ENCODE measurements around the gene NAA16. TPM values are rescaled to one million over a fixed set of nuclear protein-coding genes. Genes with fewer than 3 reads are reported as not detected.

Gene NAA16
- total RNA-seq, 1 donor from 2014 or later: 48.4 TPM

DNA sequence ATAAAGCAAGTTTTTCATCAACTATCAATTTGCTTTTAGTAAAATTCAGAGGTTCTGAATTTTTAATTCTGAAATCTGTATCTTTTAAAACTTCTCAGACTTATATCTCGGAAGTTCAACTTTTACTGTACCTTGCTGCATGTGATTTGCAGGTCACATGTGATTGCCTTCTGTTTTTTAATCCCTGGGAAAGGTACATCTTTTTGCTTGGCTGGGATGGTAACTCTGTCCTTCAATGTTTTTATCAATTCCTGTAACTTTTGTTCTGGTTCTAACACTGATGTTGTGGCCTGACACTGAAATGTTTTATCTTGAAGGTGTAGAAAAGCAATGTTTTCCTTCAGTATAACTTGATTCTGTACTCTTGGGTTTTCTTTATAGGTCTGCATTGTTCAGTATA is 16.2 kb upstream of the NAA16 start:
- Mint-ChIP-seq H3K4me3 (ENCODE audit: low read depth) (no peak overlapping the region), H3K4me1 (ENCODE audit: low read depth) (no peaks in the 10 kb centered on the region), H3K36me3 (ENCODE audit: insufficient read depth) (peaks cover 1% of the 10 kb centered on the region), H3K27ac (no peak overlapping the region), H3K27me3 (no peaks in the 10 kb centered on the region), H3K9me3 (ENCODE audit: low read depth) (peaks cover 2% of the 10 kb centered on the region)
- DNase-seq (ENCODE audit: low spot score, unreplicated experiment): no peak
- TF ChIP-seq CTCF (IDR thresholded peaks at IDR 0.05; ENCODE audit: unreplicated experiment): no peak

- peaks cover 1% of the 10 kb centered on the region for H3K36me3 Mint-ChIP-seq (ENCODE audit: insufficient read depth)
- no peak overlapping the region for H3K4me3 Mint-ChIP-seq (ENCODE audit: low read depth)
Measured at GRCh38 chr13:41295973-41296372, 15.1 kb upstream of the NAA16 start.

DNA sequence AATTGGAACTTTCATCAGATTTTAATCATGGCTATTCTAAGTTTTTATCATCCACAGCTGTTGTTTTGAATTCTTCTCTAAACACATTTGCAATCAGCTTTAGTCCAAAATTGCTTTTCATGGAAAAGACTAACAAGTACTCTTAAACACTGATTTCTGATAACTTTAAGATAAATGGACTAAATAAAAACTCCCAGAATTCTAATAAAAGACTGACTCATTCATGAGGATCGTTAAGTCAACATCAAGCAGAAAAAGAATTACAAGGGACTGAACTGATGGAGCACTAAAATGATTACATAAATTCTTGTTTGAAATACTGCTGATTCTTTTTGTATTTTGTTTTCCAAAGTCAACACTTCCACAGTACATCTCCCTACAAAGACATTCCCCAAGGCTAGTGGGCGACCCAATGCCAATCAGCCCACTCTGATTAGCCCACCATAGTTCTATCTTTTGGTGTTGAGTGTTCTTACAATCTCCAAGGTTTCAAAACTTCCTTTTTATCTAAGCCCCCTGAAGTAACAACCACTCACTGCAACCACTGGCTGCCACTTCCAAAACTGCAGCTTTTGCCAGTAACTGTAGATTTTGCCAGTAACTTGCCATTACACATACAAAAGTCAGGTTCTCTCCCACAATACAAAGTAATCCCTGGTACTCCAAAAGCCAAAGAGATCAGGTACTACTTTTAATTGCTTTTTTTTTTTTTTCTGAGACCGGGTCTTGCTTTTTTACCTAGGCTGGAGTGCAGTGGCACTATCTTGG is 14.0 kb upstream of the NAA16 start:
- Mint-ChIP-seq H3K4me3 (ENCODE audit: low read depth) (no peak overlapping the region), H3K36me3 (ENCODE audit: insufficient read depth) (no peaks in the 10 kb centered on the region), H3K9me3 (ENCODE audit: low read depth) (peaks cover 2% of the 10 kb centered on the region), H3K4me1 (ENCODE audit: low read depth) (no peaks in the 10 kb centered on the region), H3K27me3 (no peaks in the 10 kb centered on the region), H3K27ac (no peak overlapping the region)
- DNase-seq (ENCODE audit: low spot score, unreplicated experiment): no peak
- TF ChIP-seq CTCF (IDR thresholded peaks at IDR 0.05; ENCODE audit: unreplicated experiment): no peak

More at GRCh38 chr13:41295973-41296372, 15.1 kb upstream of the NAA16 start:
- no peak overlapping the region for H3K27ac Mint-ChIP-seq
- TF ChIP-seq CTCF (IDR thresholded peaks at IDR 0.05; ENCODE audit: unreplicated experiment): no peak
- no peaks in the 10 kb centered on the region for H3K27me3 Mint-ChIP-seq
- H3K4me1 Mint-ChIP-seq (ENCODE audit: low read depth): no peaks in the 10 kb centered on the region
- DNase-seq (ENCODE audit: low spot score, unreplicated experiment): no peak
- H3K9me3 Mint-ChIP-seq (ENCODE audit: low read depth): peaks cover 2% of the 10 kb centered on the region

DNA sequence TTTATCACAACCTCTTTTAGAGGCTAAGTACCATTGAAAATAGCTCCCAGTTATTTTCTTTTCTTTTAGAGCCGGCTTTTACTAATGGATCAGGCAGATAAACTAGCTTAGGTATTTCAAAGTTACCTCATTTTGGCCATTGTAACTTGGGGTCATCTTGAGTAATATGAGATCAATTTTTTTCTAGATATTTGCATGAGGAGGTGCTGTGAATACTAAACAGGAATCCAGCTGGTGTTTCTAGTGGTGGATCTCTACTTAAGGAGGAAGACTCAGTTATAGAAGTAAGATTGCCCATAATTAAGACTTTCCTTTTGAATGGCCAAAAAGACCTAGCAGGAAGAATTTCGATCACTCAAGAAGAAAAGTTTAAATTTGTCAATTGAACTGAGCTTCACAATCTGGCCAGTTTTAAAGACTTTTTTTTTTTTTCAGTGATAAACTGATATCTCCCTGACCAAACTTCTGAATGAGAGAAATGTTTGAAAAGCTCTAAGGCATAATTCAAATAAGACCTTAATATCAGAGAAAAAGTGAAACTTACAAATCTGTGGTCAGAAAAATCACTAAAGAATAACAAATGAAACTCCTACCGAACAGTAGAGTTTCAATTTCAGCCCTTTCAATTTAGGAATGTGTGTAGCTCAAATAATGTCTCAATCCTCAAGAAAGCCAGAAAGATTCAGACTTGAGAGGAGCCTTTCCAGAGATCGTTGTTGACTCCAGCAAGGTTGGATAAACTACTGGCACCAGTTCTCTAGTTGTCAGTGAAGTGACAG is 11.6 kb upstream of the NAA16 start:
- Mint-ChIP-seq H3K4me1 (ENCODE audit: low read depth) (no peaks in the 10 kb centered on the region), H3K9me3 (ENCODE audit: low read depth) (peaks cover 2% of the 10 kb centered on the region), H3K27me3 (no peaks in the 10 kb centered on the region), H3K27ac (no peak overlapping the region), H3K36me3 (ENCODE audit: insufficient read depth) (no peaks in the 10 kb centered on the region), H3K4me3 (ENCODE audit: low read depth) (no peak overlapping the region)
- no peak for TF ChIP-seq CTCF (IDR thresholded peaks at IDR 0.05; ENCODE audit: unreplicated experiment)
- no peak for DNase-seq (ENCODE audit: low spot score, unreplicated experiment)

DNA sequence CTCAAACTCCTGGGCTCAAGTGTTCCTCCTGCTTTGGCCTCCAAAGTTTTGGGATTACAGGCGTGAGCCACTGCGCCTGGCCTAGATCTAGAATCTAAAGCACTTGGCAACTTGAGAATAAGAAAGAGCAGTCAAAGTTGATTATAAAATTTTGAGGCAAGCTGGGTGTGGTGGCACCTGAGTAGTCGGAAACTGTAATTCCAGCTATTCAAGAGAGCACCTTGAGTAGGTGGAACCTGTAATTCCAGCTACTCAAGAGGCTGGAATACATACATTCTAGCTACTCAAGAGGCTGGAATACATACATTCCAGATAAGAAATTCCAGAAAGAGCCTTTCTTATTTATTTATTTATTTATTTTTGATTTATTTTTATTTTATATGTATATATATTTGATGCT is 8.3 kb upstream of the NAA16 start:
- no peak for DNase-seq (ENCODE audit: low spot score, unreplicated experiment)
- no peaks in the 10 kb centered on the region for H3K4me1 Mint-ChIP-seq (ENCODE audit: low read depth)
- no peaks in the 10 kb centered on the region for H3K36me3 Mint-ChIP-seq (ENCODE audit: insufficient read depth)
- H3K27me3 Mint-ChIP-seq: no peaks in the 10 kb centered on the region
- H3K4me3 Mint-ChIP-seq (ENCODE audit: low read depth): no peak overlapping the region
- H3K9me3 Mint-ChIP-seq (ENCODE audit: low read depth): no peaks in the 10 kb centered on the region
- TF ChIP-seq CTCF (IDR thresholded peaks at IDR 0.05; ENCODE audit: unreplicated experiment): no peak
- H3K27ac Mint-ChIP-seq: no peak overlapping the region

All from progenitor cell of endocrine pancreas (in vitro differentiated cells).